CD4-positive, CD25-positive, alpha-beta regulatory T cell (primary cell): ENCODE results near the gene DGCR6L. TPM values are rescaled to one million over a fixed set of nuclear protein-coding genes. Genes with fewer than 3 reads are reported as not detected.
"Not testable (repeated sequence)": the region's sequence is repeated elsewhere in the genome, so short reads cannot be mapped to it uniquely, and the experiment has no call there.

Experiments
- ATAC-seq, 2 donors: fragments of 150-1000 bp; cut with Tn5 transposase; one replicate each; pipeline ENCODE4 v1.10.0; 2021; ENCODE audit warnings: low read depth in 2 of 2, moderate number of reproducible peaks in 2 of 2, moderate library complexity in 1 of 2
- DNase-seq, 3 donors: peaks; one replicate each; pipeline versions ENCODE4 v3.0.0 to v3.0.0-alpha.2; 2012 to 2022; ENCODE audit warnings: mixed read lengths in 1 of 3
- H3K27ac ChIP-seq: one replicate; pipeline ENCODE4 v1.7.0; 2013; ENCODE audit warnings: mild to moderate bottlenecking, low read length; ENCODE audit not compliant: insufficient read depth, poor library complexity, severe bottlenecking
- H3K27me3 ChIP-seq: one replicate; pipeline ENCODE4 v1.7.0; 2013; ENCODE audit warnings: low read length; ENCODE audit not compliant: control insufficient read depth, insufficient read depth
- H3K36me3 ChIP-seq: one replicate; pipeline ENCODE4 v1.7.0; 2013; ENCODE audit warnings: mild to moderate bottlenecking, low read length, moderate library complexity; ENCODE audit not compliant: control insufficient read depth, insufficient read depth
- H3K4me1 ChIP-seq: 2 replicates; pipeline ENCODE4 v1.7.0; 2013; ENCODE audit warnings: mild to moderate bottlenecking, low read length; ENCODE audit not compliant: insufficient read depth, control insufficient read depth, poor library complexity, severe bottlenecking
- H3K4me3 ChIP-seq: one replicate; pipeline ENCODE4 v1.7.0; 2013; ENCODE audit warnings: low read depth, mild to moderate bottlenecking, low read length, moderate library complexity
- H3K9me3 ChIP-seq, 2 experiments: 1 replicate in 1 of 2; 2 replicates in 1 of 2; pipeline ENCODE4 v1.7.0; 2013; ENCODE audit warnings: low read length in 2 of 2, mild to moderate bottlenecking in 1 of 2, moderate library complexity in 1 of 2; ENCODE audit not compliant: control insufficient read depth in 2 of 2
- H3K27ac Mint-ChIP-seq, 3 donors: one replicate each; pipeline ENCODE4 v1.8.0; 2020 to 2022; ENCODE audit warnings: mild to moderate bottlenecking in 3 of 3, mixed read lengths in 3 of 3, moderate library complexity in 2 of 3
- H3K27me3 Mint-ChIP-seq: one replicate; pipeline ENCODE4 v1.8.0; 2022; ENCODE audit warnings: mild to moderate bottlenecking, mixed read lengths
- H3K36me3 Mint-ChIP-seq: one replicate; pipeline ENCODE4 v1.8.0; 2020; ENCODE audit warnings: mixed read lengths
- H3K4me1 Mint-ChIP-seq, 4 donors: one replicate each; pipeline ENCODE4 v1.8.0; 2020 to 2022; ENCODE audit warnings: mixed read lengths in 4 of 4, mild to moderate bottlenecking in 1 of 4
- H3K4me3 Mint-ChIP-seq, 4 donors: one replicate each; pipeline ENCODE4 v1.8.0; 2020 to 2022; ENCODE audit warnings: mild to moderate bottlenecking in 4 of 4, mixed read lengths in 4 of 4, moderate library complexity in 3 of 4
- H3K9me3 Mint-ChIP-seq, 7 donors: one replicate each; pipeline ENCODE4 v1.8.0; 2020 to 2022; ENCODE audit warnings: mixed read lengths in 7 of 7, mild to moderate bottlenecking in 3 of 7, moderate library complexity in 2 of 7
- polyA plus RNA-seq, 4 donors: library from polyadenylated mRNA; unstranded; fragments of 300-500 nt; fragmentation: Illumina TruSeq; gene quantifications; one replicate each; pipeline ENCODE4 v1.2.3, GENCODE V29; 2021
- total RNA-seq: library from RNA; stranded (reverse); gene quantifications from one replicate; pipeline ENCODE4 v1.2.3, GENCODE V29; 2022

Gene DGCR6L
- total and polyA plus RNA-seq, 5 donors from 2014 or later = 28.7 to 123 (median 111) TPM

DNA sequence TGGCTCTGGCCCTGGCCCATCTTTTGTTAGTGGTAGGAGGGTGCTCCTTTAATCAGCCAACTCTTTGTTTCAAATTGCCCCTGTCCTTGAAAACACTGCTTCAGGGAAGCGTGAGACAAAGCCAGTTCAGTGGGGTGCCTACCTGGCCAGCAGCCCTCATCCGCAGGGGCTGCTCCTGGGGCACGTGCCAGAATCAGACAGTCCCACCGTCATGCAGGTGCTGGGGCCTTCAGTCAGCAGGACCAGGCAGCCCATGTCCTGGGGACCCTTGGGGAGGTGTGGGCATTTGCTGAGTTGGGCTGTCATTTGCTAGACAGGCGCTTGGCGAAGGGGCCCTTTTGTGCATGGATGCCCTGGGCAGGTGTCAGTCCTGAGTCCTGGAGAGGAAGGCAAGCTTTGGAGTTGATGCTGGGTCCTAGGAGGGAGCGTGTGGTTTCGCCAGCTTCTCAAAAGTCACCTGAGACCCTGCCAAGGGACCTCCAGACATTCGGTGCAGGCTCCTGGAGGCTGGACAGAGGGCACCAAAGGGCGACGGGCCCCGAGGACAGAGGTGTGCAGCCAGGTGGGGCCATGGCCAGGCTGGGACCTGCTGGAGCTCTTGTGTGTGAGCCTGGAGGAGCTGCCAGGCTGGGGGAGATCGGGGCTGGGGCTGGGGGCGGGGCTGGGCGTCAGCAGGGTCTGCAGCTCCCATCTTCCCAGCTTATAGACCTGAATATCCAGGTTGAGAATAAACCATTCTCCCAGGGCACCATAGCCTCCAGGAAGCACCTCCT, 36.8 kb downstream of the DGCR6L start:
- no peaks in the 10 kb centered on the region for H3K36me3 Mint-ChIP-seq
- DNase-seq (no peak), ATAC-seq (no peak)
- H3K4me3 Mint-ChIP-seq = no peak overlapping the region
- Histone ChIP-seq H3K9me3 (no peaks in the 10 kb centered on the region), H3K4me1 (no peaks in the 10 kb centered on the region), H3K4me3 (no peak overlapping the region), H3K27ac (no peak overlapping the region), H3K36me3 (no peaks in the 10 kb centered on the region), H3K27me3 (no peaks in the 10 kb centered on the region)
- no peaks in the 10 kb centered on the region for H3K4me1 Mint-ChIP-seq
- H3K27ac Mint-ChIP-seq = peak overlapping the region in 1 of 3 donors; percentile 7
- peaks cover 0 to 2% (median 0%) of the 10 kb centered on the region in 7 donors for H3K9me3 Mint-ChIP-seq
- H3K27me3 Mint-ChIP-seq = no peaks in the 10 kb centered on the region

GRCh38 chr22:20281891-20282290, 38.0 kb downstream of the DGCR6L start:
- DNase-seq (no peak), ATAC-seq (no peak)
- Histone ChIP-seq H3K27ac (no peak overlapping the region), H3K9me3 (no peaks in the 10 kb centered on the region), H3K4me1 (no peaks in the 10 kb centered on the region), H3K27me3 (no peaks in the 10 kb centered on the region), H3K4me3 (no peak overlapping the region), H3K36me3 (no peaks in the 10 kb centered on the region)
- Mint-ChIP-seq H3K4me3 (no peak overlapping the region), H3K27me3 (no peaks in the 10 kb centered on the region), H3K27ac (no peak overlapping the region), H3K4me1 (no peaks in the 10 kb centered on the region), H3K36me3 (no peaks in the 10 kb centered on the region), H3K9me3 (peaks cover 0 to 2% (median 0%) of the 10 kb centered on the region in 7 donors)

- not testable (repeated sequence) for DNase-seq, H3K27ac Mint-ChIP-seq, H3K4me3 Mint-ChIP-seq, H3K27ac ChIP-seq, H3K4me3 ChIP-seq, H3K4me1 Mint-ChIP-seq, H3K4me1 ChIP-seq, H3K9me3 Mint-ChIP-seq, H3K36me3 Mint-ChIP-seq, H3K27me3 Mint-ChIP-seq, H3K27me3 ChIP-seq, H3K9me3 ChIP-seq, H3K36me3 ChIP-seq, ATAC-seq
These were observed 38.4 kb downstream of the DGCR6L start for GRCh38 chr22:20281473-20281872.

DNA sequence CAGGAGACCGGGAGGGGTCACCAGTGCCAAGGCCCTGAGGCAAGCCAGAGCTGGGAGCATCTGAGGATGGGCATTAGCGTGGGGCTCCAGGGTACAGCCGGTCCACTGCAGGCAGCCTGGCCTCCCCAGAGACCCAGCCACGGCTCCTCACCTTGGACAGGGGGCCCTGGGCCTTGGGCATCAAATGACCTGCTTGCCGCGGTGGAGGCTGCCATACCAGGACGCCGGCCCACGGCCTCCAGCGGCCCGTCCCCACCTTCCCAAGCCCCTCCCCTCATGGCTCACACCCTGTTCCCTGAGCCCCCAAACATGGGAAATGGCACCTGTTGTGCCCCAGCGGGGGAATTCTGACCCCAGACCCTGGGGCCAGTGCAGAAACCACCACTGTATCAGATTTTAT, 39.0 kb downstream of the DGCR6L start:
- Histone ChIP-seq H3K27ac (no peak overlapping the region), H3K4me1 (no peaks in the 10 kb centered on the region), H3K36me3 (no peaks in the 10 kb centered on the region), H3K4me3 (no peak overlapping the region), H3K27me3 (no peaks in the 10 kb centered on the region), H3K9me3 (no peaks in the 10 kb centered on the region)
- Mint-ChIP-seq H3K36me3 (no peaks in the 10 kb centered on the region), H3K27ac (no peak overlapping the region), H3K9me3 (no peaks in the 10 kb centered on the region), H3K4me1 (no peaks in the 10 kb centered on the region), H3K4me3 (no peak overlapping the region), H3K27me3 (no peaks in the 10 kb centered on the region)
- no peak for DNase-seq
- ATAC-seq = no peak

GRCh38 chr22:20280163-20280562, 39.7 kb downstream of the DGCR6L start:
- H3K27ac Mint-ChIP-seq, H3K9me3 Mint-ChIP-seq, ATAC-seq, H3K36me3 ChIP-seq, H3K4me3 ChIP-seq, H3K4me3 Mint-ChIP-seq, DNase-seq, H3K4me1 ChIP-seq, H3K4me1 Mint-ChIP-seq, H3K27me3 ChIP-seq, H3K27me3 Mint-ChIP-seq, H3K27ac ChIP-seq, H3K36me3 Mint-ChIP-seq, H3K9me3 ChIP-seq: not testable (repeated sequence)

DNA sequence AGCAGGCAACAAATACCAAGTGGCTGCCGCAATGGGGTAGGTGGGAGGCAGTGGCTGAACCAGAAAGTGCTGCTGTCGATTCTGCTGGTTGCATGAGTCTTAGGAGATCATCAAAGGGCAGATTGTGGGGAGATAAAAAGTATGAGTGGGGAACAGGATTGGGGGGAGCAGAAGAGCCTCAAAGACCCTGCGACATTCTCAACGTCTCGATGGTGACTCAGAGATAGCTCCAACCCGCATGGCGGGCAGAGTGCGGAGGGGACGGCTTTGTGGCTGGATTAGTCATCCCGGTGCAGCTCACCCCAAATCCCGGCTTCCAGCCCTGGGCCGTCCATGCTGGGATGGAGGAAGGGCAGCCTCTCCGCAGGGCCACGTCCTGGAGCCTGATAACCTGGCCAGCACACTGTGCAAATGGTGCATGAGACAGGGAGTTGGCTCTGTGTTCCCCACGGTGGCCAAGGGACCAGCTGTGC, 40.2 kb downstream of the DGCR6L start:
- ATAC-seq = no peak
- H3K4me1 ChIP-seq = no peaks in the 10 kb centered on the region
- no peaks in the 10 kb centered on the region for H3K36me3 ChIP-seq
- Mint-ChIP-seq H3K27me3 (no peaks in the 10 kb centered on the region), H3K4me1 (no peaks in the 10 kb centered on the region), H3K36me3 (no peaks in the 10 kb centered on the region), H3K9me3 (no peaks in the 10 kb centered on the region), H3K4me3 (no peak overlapping the region), H3K27ac (no peak overlapping the region)
- H3K9me3 ChIP-seq = no peaks in the 10 kb centered on the region
- no peak for DNase-seq
- H3K27ac ChIP-seq = no peak overlapping the region
- H3K27me3 ChIP-seq = no peaks in the 10 kb centered on the region
- H3K4me3 ChIP-seq = no peak overlapping the region

DNA sequence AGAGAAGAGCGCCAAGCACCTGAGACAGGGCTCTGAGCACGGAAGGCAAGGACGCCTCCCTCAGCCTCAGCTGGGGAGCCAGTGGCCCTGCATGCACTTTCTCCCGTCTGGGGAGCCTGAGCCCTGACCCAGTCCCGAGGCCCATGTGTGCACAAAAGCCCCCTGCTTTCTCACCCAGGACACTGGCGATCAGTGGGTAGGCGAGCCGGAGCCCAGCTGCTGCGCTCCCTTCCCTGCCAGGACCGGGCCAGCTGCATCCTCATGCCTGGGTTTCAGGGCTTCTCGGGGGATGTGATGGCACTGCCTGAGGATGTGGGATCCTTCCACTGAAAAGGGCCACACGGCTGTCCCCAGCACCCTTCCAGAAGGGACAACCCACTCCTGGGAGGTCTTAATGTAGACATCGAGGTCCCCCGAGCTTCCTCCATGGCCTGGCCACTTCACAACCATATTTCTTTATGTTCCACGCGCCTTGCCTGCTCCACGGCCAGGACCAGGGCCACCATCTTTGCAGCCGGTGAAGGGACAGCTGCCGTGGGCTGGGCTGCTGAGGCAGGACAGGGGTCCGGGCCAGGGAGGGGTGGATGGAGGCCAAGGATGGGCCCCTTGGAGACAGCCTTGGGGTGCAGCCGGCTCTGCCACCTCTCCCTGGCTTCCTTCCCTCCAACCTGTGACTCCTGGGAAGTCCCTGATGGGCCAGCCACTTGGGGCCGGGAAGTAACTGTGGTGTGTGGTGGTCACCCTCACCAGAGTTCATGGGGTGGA, 41.0 kb downstream of the DGCR6L start:
- not testable (repeated sequence) for H3K4me1 Mint-ChIP-seq, ATAC-seq, H3K4me3 ChIP-seq, H3K36me3 Mint-ChIP-seq, H3K27me3 ChIP-seq, DNase-seq, H3K9me3 Mint-ChIP-seq, H3K9me3 ChIP-seq, H3K4me3 Mint-ChIP-seq, H3K27me3 Mint-ChIP-seq, H3K27ac ChIP-seq, H3K36me3 ChIP-seq, H3K27ac Mint-ChIP-seq, H3K4me1 ChIP-seq
